ENCODE measurements around the gene BMP8A. TPM values are rescaled to one million over a fixed set of nuclear protein-coding genes. Genes with fewer than 3 reads are reported as not detected.

BMP8A gene
- total and polyA plus RNA-seq, 9 of the 15 experiments (the other 6 are each of a cell fraction or from before 2014, with no cell fraction given): 0.05 to 0.31 TPM; not detected in 7

DNA sequence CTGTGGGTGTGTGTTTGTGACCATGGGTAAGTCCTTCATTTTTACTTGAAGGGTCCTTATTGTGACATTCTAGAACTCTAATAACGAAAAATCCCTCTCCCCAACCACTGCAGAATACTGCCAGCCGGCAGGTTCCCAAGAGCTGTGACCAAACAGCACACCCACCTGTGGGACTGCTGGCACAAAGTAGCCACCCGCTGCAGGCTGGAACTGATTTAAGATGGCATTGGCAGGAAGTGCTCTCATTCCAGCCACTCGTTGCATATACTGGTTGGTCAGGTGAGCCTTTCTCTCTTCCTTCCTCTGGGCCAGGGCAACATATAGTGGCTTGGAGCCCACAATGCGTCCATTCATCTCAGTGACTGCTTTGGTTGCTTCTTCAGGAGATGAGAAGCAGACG is 73.5 kb downstream of the BMP8A start:
- H4K20me1 ChIP-seq (replicated peaks; ENCODE audit: control insufficient read depth, insufficient read depth, low read length): peaks cover 11% of the 10 kb centered on the region; the same call in 1 of the 2 replicates
- peaks cover 30% of the 10 kb centered on the region for H3K79me2 ChIP-seq (ENCODE audit: control insufficient read depth, insufficient read depth, low read length)
- intact Hi-C loops (cut with micrococcal nuclease): no loop called here
- H3K9ac ChIP-seq (ENCODE audit: insufficient read depth in 1 of 2, low read depth in 2 of 2, low read length in 2 of 2): no peak overlapping the region
- ATAC-seq (no peak), DNase-seq (ENCODE audit: extremely low read depth in 1 of 4, low spot score in 3 of 4) (no peak), FAIRE-seq (no peak)
- peaks cover 97% of the 10 kb centered on the region for H3K36me3 ChIP-seq (ENCODE audit: control insufficient read depth, insufficient read depth, low read length)
- 93% methylated on average over 6 of the region's 6 CpGs for WGBS (ENCODE audit: insufficient coverage, low coverage, missing lambda C conversion rate)
- no peak for TF ChIP-seq ZNF668 (CRISPR knock-in tag; IDR thresholded peaks at IDR 0.05)
- TF ChIP-seq NR4A1 (CRISPR knock-in tag; IDR thresholded peaks at IDR 0.05): no peak
- no peak for TF ChIP-seq NR4A1 (tag; IDR thresholded peaks at IDR 0.05)
- TF ChIP-seq, protein P1, sequence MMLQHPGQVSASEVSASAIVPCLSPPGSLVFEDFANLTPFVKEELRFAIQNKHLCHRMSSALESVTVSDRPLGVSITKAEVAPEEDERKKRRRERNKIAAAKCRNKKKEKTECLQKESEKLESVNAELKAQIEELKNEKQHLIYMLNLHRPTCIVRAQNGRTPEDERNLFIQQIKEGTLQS (IDR thresholded peaks at IDR 0.05): no peak
- TF ChIP-seq, protein P1 (CRISPR knock-in tag; conservative IDR thresholded peaks at IDR 0.05): no peak
- no peak for TF ChIP-seq ZNF121 (CRISPR knock-in tag; conservative IDR thresholded peaks at IDR 0.05)
- no peak for TF ChIP-seq KHSRP (IDR thresholded peaks at IDR 0.05)
- TF ChIP-seq, protein P2, sequence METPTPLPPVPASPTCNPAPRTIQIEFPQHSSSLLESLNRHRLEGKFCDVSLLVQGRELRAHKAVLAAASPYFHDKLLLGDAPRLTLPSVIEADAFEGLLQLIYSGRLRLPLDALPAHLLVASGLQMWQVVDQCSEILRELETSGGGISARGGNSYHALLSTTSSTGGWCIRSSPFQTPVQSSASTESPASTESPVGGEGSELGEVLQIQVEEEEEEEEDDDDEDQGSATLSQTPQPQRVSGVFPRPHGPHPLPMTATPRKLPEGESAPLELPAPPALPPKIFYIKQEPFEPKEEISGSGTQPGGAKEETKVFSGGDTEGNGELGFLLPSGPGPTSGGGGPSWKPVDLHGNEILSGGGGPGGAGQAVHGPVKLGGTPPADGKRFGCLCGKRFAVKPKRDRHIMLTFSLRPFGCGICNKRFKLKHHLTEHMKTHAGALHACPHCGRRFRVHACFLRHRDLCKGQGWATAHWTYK (CRISPR knock-in tag; IDR thresholded peaks at IDR 0.05): no peak
- TF ChIP-seq SRF (CRISPR knock-in tag; IDR thresholded peaks at IDR 0.05): no peak
- no peak for TF ChIP-seq XRCC3 (IDR thresholded peaks at IDR 0.05)
- TF ChIP-seq GATAD2B (IDR thresholded peaks at IDR 0.05; ENCODE audit: borderline replicate concordance): no peak
- no peak for TF ChIP-seq ELF1 (tag; IDR thresholded peaks at IDR 0.05)
- no peak for TF ChIP-seq ZNF165 (CRISPR knock-in tag; IDR thresholded peaks at IDR 0.05; ENCODE audit: borderline replicate concordance)
- TF ChIP-seq MAFK (IDR thresholded peaks at IDR 0.05; ENCODE audit: low read length): no peak
- TF ChIP-seq TARDBP (IDR thresholded peaks at IDR 0.05): no peak
- TF ChIP-seq GABPB2 (CRISPR knock-in tag; conservative IDR thresholded peaks at IDR 0.05): no peak
- no peak for TF ChIP-seq COPS2 (conservative IDR thresholded peaks at IDR 0.05)
- TF ChIP-seq RUNX1 (IDR thresholded peaks at IDR 0.05; ENCODE audit: low read depth): no peak
- H3K27ac ChIP-seq (ENCODE audit: extremely low read depth, low read depth, low read length): no peak overlapping the region
- no peaks in the 10 kb centered on the region for H3K27me3 ChIP-seq (ENCODE audit: control insufficient read depth in 2 of 2, insufficient read depth in 2 of 2, low read length in 2 of 2)
- H3K9me1 ChIP-seq (ENCODE audit: control insufficient read depth, insufficient read depth, low read length): no peaks in the 10 kb centered on the region
- no TSS peak for BruUV-seq (replicated peaks)
- no peak overlapping the region for H2AFZ ChIP-seq (ENCODE audit: low read depth, low read length)
- H3K9me3 ChIP-seq (replicated peaks; ENCODE audit: control insufficient read depth, insufficient read depth, low read depth, low read length): no peaks in the 10 kb centered on the region
- POLR2A ChIA-PET: interaction anchor here (0.6 to 8.0 kb wide), 7 partner anchors 8 to 39 kb away, joined by 3 to 82 read pairs (median 3); partner anchors contain the start of gene PABPC4
- CTCF ChIA-PET (ENCODE audit: low intra/inter-chr PET ratio): no interaction called here
- H3K4me3 ChIP-seq: no peak overlapping the region
- in situ Hi-C loops (cut with MboI): no loop called here
- no peak overlapping the region for H3K4me2 ChIP-seq (ENCODE audit: insufficient read depth, low read length)
- H3K4me1 ChIP-seq (replicated peaks in 1 of 2; ENCODE audit: control insufficient read depth in 2 of 2, insufficient read depth in 2 of 2, low read length in 2 of 2): no peaks in the 10 kb centered on the region

All from K562 (cell line).